ENCODE results near the gene LDHD. TPM values are rescaled to one million over a fixed set of nuclear protein-coding genes. Genes with fewer than 3 reads are reported as not detected.

The LDHD gene
- total RNA-seq, 1 experiment from 2014 or later = 4.1 TPM

DNA sequence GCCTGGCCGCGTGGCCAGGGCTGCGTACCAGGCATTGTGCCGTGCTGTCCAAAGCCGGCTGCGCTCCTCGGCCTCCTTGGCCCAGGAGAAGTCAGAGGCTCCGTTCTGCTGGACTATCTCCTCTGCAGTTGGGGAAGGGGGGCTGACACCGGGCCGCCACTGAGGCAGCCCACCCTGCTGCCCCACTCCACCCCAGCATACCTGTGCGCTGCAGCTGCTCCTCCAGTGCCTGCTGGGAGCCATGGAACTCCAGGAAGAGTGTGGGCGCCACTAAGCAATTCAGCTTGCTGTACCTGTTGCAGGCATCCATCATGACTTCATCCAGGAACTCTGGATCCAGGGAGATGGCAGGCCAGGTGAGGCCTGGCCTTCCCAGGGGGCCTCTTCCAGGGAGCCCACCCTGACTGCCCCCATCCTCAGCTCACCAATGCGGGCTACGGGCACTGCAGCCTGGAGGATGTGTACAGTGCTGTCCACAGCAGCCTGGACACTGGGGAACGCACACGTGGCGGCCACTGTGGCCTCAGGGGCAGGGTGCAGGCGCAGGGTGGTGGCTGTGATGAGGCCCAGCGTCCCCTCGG is 2.9 kb downstream of the LDHD start:
- CTCF ChIA-PET = interaction anchor here (1.0 kb wide), 1 partner anchor 115 kb away, joined by 3 read pairs; the partner anchor contains the start of gene ZNRF1
- Mint-ChIP-seq H3K27ac (ENCODE audit: unreplicated experiment) (no peak overlapping the region), H3K4me1 (ENCODE audit: low read depth, unreplicated experiment) (peaks cover 37% of the 10 kb centered on the region), H3K36me3 (ENCODE audit: insufficient read depth, unreplicated experiment) (peaks cover 19% of the 10 kb centered on the region), H3K27me3 (ENCODE audit: unreplicated experiment) (peaks cover 4% of the 10 kb centered on the region), H3K9me3 (ENCODE audit: low read depth, unreplicated experiment) (no peaks in the 10 kb centered on the region), H3K4me3 (ENCODE audit: low read depth, unreplicated experiment) (no peak overlapping the region)
- DNase-seq = no peak
- TF ChIP-seq, protein P1, sequence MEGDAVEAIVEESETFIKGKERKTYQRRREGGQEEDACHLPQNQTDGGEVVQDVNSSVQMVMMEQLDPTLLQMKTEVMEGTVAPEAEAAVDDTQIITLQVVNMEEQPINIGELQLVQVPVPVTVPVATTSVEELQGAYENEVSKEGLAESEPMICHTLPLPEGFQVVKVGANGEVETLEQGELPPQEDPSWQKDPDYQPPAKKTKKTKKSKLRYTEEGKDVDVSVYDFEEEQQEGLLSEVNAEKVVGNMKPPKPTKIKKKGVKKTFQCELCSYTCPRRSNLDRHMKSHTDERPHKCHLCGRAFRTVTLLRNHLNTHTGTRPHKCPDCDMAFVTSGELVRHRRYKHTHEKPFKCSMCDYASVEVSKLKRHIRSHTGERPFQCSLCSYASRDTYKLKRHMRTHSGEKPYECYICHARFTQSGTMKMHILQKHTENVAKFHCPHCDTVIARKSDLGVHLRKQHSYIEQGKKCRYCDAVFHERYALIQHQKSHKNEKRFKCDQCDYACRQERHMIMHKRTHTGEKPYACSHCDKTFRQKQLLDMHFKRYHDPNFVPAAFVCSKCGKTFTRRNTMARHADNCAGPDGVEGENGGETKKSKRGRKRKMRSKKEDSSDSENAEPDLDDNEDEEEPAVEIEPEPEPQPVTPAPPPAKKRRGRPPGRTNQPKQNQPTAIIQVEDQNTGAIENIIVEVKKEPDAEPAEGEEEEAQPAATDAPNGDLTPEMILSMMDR (IDR thresholded peaks at IDR 0.05; ENCODE audit: unreplicated experiment) = no peak
- intact Hi-C loops (cut with micrococcal nuclease; ENCODE audit: unreplicated experiment) = loop anchor here (10.0 kb wide), 1 partner anchor 239 kb away; no protein-coding TSS in a partner anchor
- BruUV-seq (replicated peaks) = no TSS peak

DNA sequence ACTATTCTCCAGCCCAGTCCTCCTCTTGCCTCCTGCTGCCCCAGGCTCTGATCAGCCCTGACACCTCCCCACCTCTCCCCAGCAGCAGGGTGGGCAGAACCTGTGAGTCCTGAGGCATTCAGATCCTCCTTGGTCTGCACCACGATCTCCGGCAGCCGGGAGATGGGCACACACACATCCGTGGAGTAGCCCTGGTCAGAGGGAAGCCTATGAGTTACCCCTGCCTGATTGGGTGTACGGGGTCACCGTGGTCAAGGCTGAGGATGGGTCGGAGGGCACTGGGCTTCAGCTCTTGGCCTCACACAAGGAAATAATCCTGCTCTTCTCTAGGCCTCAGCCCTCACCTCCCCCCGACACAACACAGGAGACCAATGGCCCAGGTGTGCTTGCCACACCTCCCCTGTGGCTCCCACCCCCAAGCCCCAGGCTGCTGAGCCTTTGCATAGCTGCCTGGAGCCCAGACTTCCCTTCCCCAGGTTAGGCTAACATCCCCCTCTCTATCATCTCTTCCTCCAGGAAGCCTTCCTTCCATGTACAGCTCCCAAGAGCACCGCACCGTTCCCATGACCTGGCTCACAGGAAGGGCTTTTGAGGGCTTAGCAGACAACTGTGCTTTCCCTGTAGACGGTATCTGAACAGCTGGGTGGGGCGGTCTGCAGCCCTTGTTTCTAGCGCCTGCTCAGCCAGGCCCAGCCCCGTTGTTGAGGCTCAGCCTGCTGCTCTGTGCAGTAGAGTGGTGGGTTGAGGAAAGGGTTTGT is 3.7 kb downstream of the LDHD start:
- intact Hi-C loops (cut with micrococcal nuclease; ENCODE audit: unreplicated experiment) = loop anchor here (10.0 kb wide), 1 partner anchor 238 kb away; no protein-coding TSS in a partner anchor
- DNase-seq = no peak
- CTCF ChIA-PET = interaction anchor here (1.0 kb wide), 1 partner anchor 114 kb away, joined by 3 read pairs; the partner anchor contains the start of gene ZNRF1
- TF ChIP-seq, protein P1 (IDR thresholded peaks at IDR 0.05; ENCODE audit: unreplicated experiment) = no peak
- BruUV-seq (replicated peaks) = no TSS peak
- Mint-ChIP-seq H3K4me3 (ENCODE audit: low read depth, unreplicated experiment) (no peak overlapping the region), H3K9me3 (ENCODE audit: low read depth, unreplicated experiment) (no peaks in the 10 kb centered on the region), H3K27ac (ENCODE audit: unreplicated experiment) (no peak overlapping the region), H3K27me3 (ENCODE audit: unreplicated experiment) (no peaks in the 10 kb centered on the region), H3K36me3 (ENCODE audit: insufficient read depth, unreplicated experiment) (peaks cover 19% of the 10 kb centered on the region), H3K4me1 (ENCODE audit: low read depth, unreplicated experiment) (peaks cover 43% of the 10 kb centered on the region)

DNA sequence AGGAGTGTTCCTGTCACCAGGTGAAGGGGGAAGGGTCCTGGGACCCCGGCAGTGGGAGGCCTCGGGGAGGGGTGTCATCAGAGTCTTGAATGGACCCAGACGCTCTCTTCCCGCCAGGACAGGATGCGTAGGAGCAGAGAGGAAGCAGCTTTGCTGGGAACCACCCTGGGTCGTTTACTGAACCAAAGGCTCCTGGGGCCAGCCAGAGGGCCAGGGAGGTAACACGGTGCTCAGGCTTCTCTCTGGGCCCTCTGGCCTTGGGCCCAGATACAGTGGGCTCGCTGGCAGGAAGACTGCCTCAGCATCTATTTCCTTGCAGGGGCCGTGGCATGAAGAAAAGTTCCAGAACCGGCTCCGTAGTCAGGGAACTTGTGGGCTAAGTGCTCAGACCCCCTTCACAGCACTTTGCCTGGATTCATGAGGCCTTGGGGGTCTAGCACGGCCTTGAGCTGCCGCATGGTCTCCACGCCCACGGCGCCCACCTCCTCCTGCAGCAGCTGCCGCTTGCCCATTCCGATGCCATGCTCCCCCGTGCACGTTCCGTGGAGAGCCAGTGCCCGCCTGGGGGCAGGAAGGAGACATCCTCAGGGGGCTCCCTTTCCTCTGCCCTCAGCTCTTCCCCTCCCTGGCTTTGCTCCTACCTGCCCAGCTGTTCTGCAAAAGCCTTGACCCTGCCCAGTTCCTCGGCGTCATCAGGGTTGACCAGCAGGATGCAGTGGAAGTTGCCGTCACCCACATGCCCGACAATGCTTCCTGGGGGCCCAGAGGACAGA is 4.4 kb downstream of the LDHD start:
- CTCF ChIA-PET = interaction anchor here (1.1 to 4.4 kb wide), 8 partner anchors 8 to 249 kb away, joined by 3 to 125 read pairs (median 13); partner anchors contain the start of genes WDR59 and ZNRF1
- no peaks in the 10 kb centered on the region for H3K9me3 Mint-ChIP-seq (ENCODE audit: low read depth, unreplicated experiment)
- H3K4me1 Mint-ChIP-seq (ENCODE audit: low read depth, unreplicated experiment) = peaks cover 43% of the 10 kb centered on the region
- TF ChIP-seq, protein P1 (IDR thresholded peaks at IDR 0.05; ENCODE audit: unreplicated experiment) = no peak
- intact Hi-C loops (cut with micrococcal nuclease; ENCODE audit: unreplicated experiment) = loop anchor here (1.0 to 10.0 kb wide), 2 partner anchors 114 to 237 kb away; no protein-coding TSS in a partner anchor
- H3K27me3 Mint-ChIP-seq (ENCODE audit: unreplicated experiment) = no peaks in the 10 kb centered on the region
- BruUV-seq (replicated peaks) = no TSS peak
- H3K36me3 Mint-ChIP-seq (ENCODE audit: insufficient read depth, unreplicated experiment) = peaks cover 19% of the 10 kb centered on the region
- H3K27ac Mint-ChIP-seq (ENCODE audit: unreplicated experiment) = no peak overlapping the region
- no peak overlapping the region for H3K4me3 Mint-ChIP-seq (ENCODE audit: low read depth, unreplicated experiment)
- DNase-seq = no peak

DNA sequence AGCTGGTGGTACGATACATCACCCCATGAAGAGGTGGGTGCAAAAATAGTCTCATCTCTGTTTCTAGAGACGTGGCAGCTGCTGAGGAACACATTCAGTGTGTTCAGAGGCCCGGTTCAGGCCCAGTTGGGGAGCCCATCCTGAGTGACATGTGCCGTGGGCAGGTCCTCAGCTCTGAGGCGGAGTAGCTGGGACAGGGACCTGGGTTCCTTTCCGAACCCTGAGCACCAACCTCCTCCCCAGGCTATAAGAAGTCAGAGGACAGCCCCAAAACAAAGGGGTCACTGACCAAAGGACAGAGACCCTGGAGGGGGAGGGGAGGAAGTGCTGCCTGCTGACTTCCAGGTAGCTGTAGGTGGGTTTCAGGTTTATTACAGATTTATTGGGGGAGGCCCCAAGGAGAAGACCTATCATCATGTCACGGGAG is 5.1 kb downstream of the LDHD start:
- H3K4me3 Mint-ChIP-seq (ENCODE audit: low read depth, unreplicated experiment) = no peak overlapping the region
- H3K4me1 Mint-ChIP-seq (ENCODE audit: low read depth, unreplicated experiment) = peaks cover 37% of the 10 kb centered on the region
- H3K27ac Mint-ChIP-seq (ENCODE audit: unreplicated experiment) = no peak overlapping the region
- no peaks in the 10 kb centered on the region for H3K27me3 Mint-ChIP-seq (ENCODE audit: unreplicated experiment)
- DNase-seq = no peak
- CTCF ChIA-PET = interaction anchor here (0.6 to 4.4 kb wide), 19 partner anchors 8 to 249 kb away, joined by 3 to 125 read pairs (median 4); partner anchors contain the start of genes WDR59 and ZNRF1
- TF ChIP-seq, protein P1 (IDR thresholded peaks at IDR 0.05; ENCODE audit: unreplicated experiment) = no peak
- H3K36me3 Mint-ChIP-seq (ENCODE audit: insufficient read depth, unreplicated experiment) = peaks cover 15% of the 10 kb centered on the region
- no peaks in the 10 kb centered on the region for H3K9me3 Mint-ChIP-seq (ENCODE audit: low read depth, unreplicated experiment)
- intact Hi-C loops (cut with micrococcal nuclease; ENCODE audit: unreplicated experiment) = loop anchor here (1.0 to 10.0 kb wide), 2 partner anchors 113 to 237 kb away; no protein-coding TSS in a partner anchor
- no TSS peak for BruUV-seq (replicated peaks)
